Activated naive CD8-positive, alpha-beta T cell treated with anti-CD3 and anti-CD28 coated beads for 36 hours (primary cell): ENCODE results near the gene NEURL1. TPM values are rescaled to one million over a fixed set of nuclear protein-coding genes. Genes with fewer than 3 reads are reported as not detected.
"Not testable (repeated sequence)": the region's sequence is repeated elsewhere in the genome, so short reads cannot be mapped to it uniquely, and the experiment has no call there.

Source experiments
- DNase-seq: peaks from one replicate; pipeline ENCODE4 v3.0.0; 2021
- H3K27ac Mint-ChIP-seq: one replicate; pipeline ENCODE4 v1.8.0; 2022; ENCODE audit warnings: mild to moderate bottlenecking, moderate library complexity, mixed read lengths
- H3K27me3 Mint-ChIP-seq: one replicate; pipeline ENCODE4 v1.8.0; 2022; ENCODE audit warnings: mild to moderate bottlenecking, mixed read lengths
- H3K36me3 Mint-ChIP-seq: one replicate; pipeline ENCODE4 v1.8.0; 2021; ENCODE audit warnings: mild to moderate bottlenecking, mixed read lengths
- H3K4me1 Mint-ChIP-seq: one replicate; pipeline ENCODE4 v1.8.0; 2021; ENCODE audit warnings: mixed read lengths
- H3K4me3 Mint-ChIP-seq: one replicate; pipeline ENCODE4 v1.8.0; 2022; ENCODE audit warnings: mild to moderate bottlenecking, moderate library complexity, mixed read lengths
- H3K9me3 Mint-ChIP-seq: one replicate; pipeline ENCODE4 v1.8.0; 2022; ENCODE audit warnings: mixed read lengths
- total RNA-seq, 2 experiments: library from RNA; stranded (reverse); gene quantifications; one replicate each; pipeline ENCODE4 v1.2.3, GENCODE V29; 2021

NEURL1 gene
- total RNA-seq, 2 experiments from 2014 or later = 3.1 to 3.2 TPM

DNA sequence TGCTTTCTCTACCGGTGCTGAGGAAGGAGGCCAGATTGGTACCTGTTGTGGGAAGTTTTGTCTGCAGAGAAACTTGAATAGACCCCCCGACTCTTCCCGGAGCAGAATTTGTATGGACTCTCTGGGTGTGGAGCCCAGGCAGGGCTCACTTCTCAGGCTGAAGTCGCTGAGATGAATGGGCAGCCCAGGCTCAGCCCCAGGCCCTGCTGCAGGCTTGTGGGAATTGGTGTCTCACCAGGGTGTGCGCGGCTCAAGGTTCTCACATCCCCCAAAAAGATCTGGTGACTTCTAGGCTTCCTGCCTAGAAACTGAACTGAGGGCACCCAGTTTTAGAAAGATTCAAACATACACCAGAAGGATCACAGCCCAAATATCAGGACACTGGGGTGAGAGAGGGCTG is 103.5 kb downstream of the NEURL1 start:
- Mint-ChIP-seq H3K9me3 (no peaks in the 10 kb centered on the region), H3K4me1 (peaks cover 2% of the 10 kb centered on the region), H3K36me3 (peaks cover 1% of the 10 kb centered on the region), H3K27ac (no peak overlapping the region), H3K4me3 (no peak overlapping the region), H3K27me3 (no peaks in the 10 kb centered on the region)
- DNase-seq = no peak

GRCh38 chr10:103598654-103599115 is 105.2 kb downstream of the NEURL1 start:
- Mint-ChIP-seq H3K27ac (no peak overlapping the region), H3K36me3 (peaks cover 7% of the 10 kb centered on the region), H3K4me3 (no peak overlapping the region), H3K4me1 (peaks cover 2% of the 10 kb centered on the region), H3K9me3 (no peaks in the 10 kb centered on the region), H3K27me3 (no peaks in the 10 kb centered on the region)
- peak; percentile 13 for DNase-seq

GRCh38 chr10:103599211-103599610 is 105.7 kb downstream of the NEURL1 start:
- Mint-ChIP-seq H3K4me3 (no peak overlapping the region), H3K36me3 (peaks cover 9% of the 10 kb centered on the region), H3K27me3 (no peaks in the 10 kb centered on the region), H3K4me1 (peaks cover 2% of the 10 kb centered on the region), H3K9me3 (no peaks in the 10 kb centered on the region), H3K27ac (no peak overlapping the region)
- no peak for DNase-seq

DNA sequence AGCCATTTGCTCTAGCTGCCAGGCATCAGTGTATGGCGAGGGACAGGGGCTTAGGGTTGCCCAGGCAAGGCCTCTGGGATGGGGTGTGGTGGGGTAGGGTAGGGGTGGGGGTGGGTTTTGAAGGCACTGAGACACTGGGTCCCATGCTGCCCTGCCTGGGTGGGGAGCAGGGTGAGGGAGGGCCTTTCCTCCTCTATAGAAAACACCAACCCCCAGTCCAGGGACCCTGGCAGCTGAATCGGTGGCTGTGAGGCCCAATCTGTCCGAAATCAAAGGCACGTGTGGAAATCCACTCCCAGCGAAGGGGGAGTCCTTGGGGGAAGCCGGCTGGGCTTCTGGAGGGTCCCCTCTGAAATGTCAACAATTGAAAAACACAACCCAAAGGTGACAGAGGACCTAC is 106.4 kb downstream of the NEURL1 start:
- H3K27me3 Mint-ChIP-seq = no peaks in the 10 kb centered on the region
- H3K4me3 Mint-ChIP-seq = no peak overlapping the region
- H3K36me3 Mint-ChIP-seq = peaks cover 9% of the 10 kb centered on the region
- no peak for DNase-seq
- no peaks in the 10 kb centered on the region for H3K9me3 Mint-ChIP-seq
- H3K27ac Mint-ChIP-seq = no peak overlapping the region
- peaks cover 2% of the 10 kb centered on the region for H3K4me1 Mint-ChIP-seq

- H3K27me3 Mint-ChIP-seq = no peaks in the 10 kb centered on the region
- H3K9me3 Mint-ChIP-seq = no peaks in the 10 kb centered on the region
- no peak for DNase-seq
- H3K4me1 Mint-ChIP-seq = peaks cover 2% of the 10 kb centered on the region
- H3K4me3 Mint-ChIP-seq = no peak overlapping the region
- peaks cover 9% of the 10 kb centered on the region for H3K36me3 Mint-ChIP-seq
- H3K27ac Mint-ChIP-seq = no peak overlapping the region
These were observed 106.8 kb downstream of the NEURL1 start for GRCh38 chr10:103600325-103600724.

GRCh38 chr10:103600956-103601569 is 107.6 kb downstream of the NEURL1 start:
- H3K4me1 Mint-ChIP-seq = peaks cover 2% of the 10 kb centered on the region
- H3K27ac Mint-ChIP-seq = no peak overlapping the region
- no peaks in the 10 kb centered on the region for H3K9me3 Mint-ChIP-seq
- no peak for DNase-seq
- H3K4me3 Mint-ChIP-seq = no peak overlapping the region
- no peaks in the 10 kb centered on the region for H3K27me3 Mint-ChIP-seq
- peaks cover 13% of the 10 kb centered on the region for H3K36me3 Mint-ChIP-seq

- no peak overlapping the region for H3K27ac Mint-ChIP-seq
- DNase-seq = no peak
- H3K27me3 Mint-ChIP-seq = no peaks in the 10 kb centered on the region
- H3K36me3 Mint-ChIP-seq = peaks cover 14% of the 10 kb centered on the region
- peaks cover 2% of the 10 kb centered on the region for H3K4me1 Mint-ChIP-seq
- no peak overlapping the region for H3K4me3 Mint-ChIP-seq
- no peaks in the 10 kb centered on the region for H3K9me3 Mint-ChIP-seq
These were observed 108.7 kb downstream of the NEURL1 start for GRCh38 chr10:103602028-103602851.

DNA sequence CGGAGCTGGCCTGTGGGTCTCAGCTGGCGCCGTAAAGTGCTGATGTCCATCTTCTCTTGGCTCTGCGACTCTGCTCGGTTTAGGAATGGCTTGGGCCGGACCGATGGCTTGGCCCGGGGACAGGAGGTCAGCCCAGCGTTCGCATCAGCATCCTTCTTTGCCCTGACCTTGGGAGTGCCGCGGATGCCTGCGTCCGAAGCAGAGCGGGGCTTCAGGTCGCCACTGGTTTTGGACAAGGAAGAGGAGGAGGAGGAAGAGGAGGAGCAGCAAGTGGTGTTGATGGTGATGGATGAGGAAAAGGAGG is 109.3 kb downstream of the NEURL1 start:
- DNase-seq = no peak
- H3K36me3 Mint-ChIP-seq = peaks cover 17% of the 10 kb centered on the region
- H3K4me1 Mint-ChIP-seq = peaks cover 2% of the 10 kb centered on the region
- H3K9me3 Mint-ChIP-seq = no peaks in the 10 kb centered on the region
- peak overlapping the region; percentile 21 for H3K27ac Mint-ChIP-seq
- no peak overlapping the region for H3K4me3 Mint-ChIP-seq
- H3K27me3 Mint-ChIP-seq = no peaks in the 10 kb centered on the region

DNA sequence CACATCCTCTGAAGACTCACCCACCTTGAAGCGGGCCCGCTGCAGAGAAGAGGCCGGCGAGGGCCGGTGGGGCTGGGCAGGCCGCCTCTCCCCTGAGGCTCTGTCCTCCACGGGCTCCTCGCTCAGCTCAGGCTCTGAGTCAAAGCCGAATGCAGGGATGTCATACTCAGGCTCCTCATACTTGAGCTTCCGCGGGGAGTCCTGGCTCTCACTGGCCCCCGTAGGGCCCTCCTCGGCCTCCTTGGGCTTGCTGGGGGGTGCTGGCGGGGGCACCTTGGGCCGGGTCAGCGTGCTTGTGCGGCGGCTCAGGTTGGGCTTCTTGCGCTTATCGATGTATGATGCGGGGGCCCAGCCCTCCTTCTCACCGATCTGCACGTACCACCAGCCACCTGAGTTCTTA is 109.9 kb downstream of the NEURL1 start:
- DNase-seq = no peak
- H3K9me3 Mint-ChIP-seq = no peaks in the 10 kb centered on the region
- no peak overlapping the region for H3K4me3 Mint-ChIP-seq
- peaks cover 18% of the 10 kb centered on the region for H3K36me3 Mint-ChIP-seq
- no peak overlapping the region for H3K27ac Mint-ChIP-seq
- H3K27me3 Mint-ChIP-seq = no peaks in the 10 kb centered on the region
- peaks cover 2% of the 10 kb centered on the region for H3K4me1 Mint-ChIP-seq

- H3K27ac Mint-ChIP-seq = no peak overlapping the region
- H3K4me3 Mint-ChIP-seq = no peak overlapping the region
- H3K36me3 Mint-ChIP-seq = peaks cover 18% of the 10 kb centered on the region
These were observed 112.0 kb downstream of the NEURL1 start for GRCh38 chr10:103605359-103606096.

GRCh38 chr10:103606097-103606438 is 112.6 kb downstream of the NEURL1 start:
- peaks cover 18% of the 10 kb centered on the region for H3K36me3 Mint-ChIP-seq
- H3K9me3 Mint-ChIP-seq, H3K4me1 Mint-ChIP-seq, H3K27me3 Mint-ChIP-seq, H3K4me3 Mint-ChIP-seq, H3K27ac Mint-ChIP-seq, DNase-seq: not testable (repeated sequence)

More at GRCh38 chr10:103605359-103606096, 112.0 kb downstream of the NEURL1 start:
- DNase-seq = peak; percentile 33
- no peaks in the 10 kb centered on the region for H3K27me3 Mint-ChIP-seq
- no peaks in the 10 kb centered on the region for H3K9me3 Mint-ChIP-seq
- peaks cover 2% of the 10 kb centered on the region for H3K4me1 Mint-ChIP-seq

DNA sequence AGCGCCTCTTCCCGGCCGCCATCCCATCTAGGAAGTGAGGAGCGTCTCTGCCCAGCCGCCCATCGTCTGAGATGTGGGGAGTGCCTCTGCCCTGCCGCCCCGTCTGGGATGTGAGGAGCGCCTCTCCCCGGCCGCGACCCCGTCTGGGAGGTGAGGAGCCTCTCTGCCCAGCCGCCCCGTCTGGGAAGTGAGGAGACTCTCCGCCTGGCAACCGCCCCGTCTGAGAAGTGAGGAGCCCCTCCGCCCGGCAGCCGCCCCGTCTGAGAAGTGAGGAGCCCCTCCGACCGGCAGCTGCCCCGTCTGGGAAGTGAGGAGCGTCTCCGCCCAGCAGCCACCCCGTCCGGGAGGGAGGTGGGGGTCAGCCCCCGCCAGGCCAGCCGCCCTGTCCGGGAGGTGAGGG is 113.5 kb downstream of the NEURL1 start:
- not testable (repeated sequence) for H3K27me3 Mint-ChIP-seq, H3K4me1 Mint-ChIP-seq, DNase-seq, H3K27ac Mint-ChIP-seq, H3K4me3 Mint-ChIP-seq, H3K9me3 Mint-ChIP-seq
- H3K36me3 Mint-ChIP-seq = peaks cover 16% of the 10 kb centered on the region

GRCh38 chr10:103608056-103608455 is 114.6 kb downstream of the NEURL1 start:
- H3K27ac Mint-ChIP-seq, H3K4me3 Mint-ChIP-seq, H3K4me1 Mint-ChIP-seq, H3K27me3 Mint-ChIP-seq, DNase-seq, H3K9me3 Mint-ChIP-seq: not testable (repeated sequence)
- H3K36me3 Mint-ChIP-seq = peaks cover 10% of the 10 kb centered on the region

DNA sequence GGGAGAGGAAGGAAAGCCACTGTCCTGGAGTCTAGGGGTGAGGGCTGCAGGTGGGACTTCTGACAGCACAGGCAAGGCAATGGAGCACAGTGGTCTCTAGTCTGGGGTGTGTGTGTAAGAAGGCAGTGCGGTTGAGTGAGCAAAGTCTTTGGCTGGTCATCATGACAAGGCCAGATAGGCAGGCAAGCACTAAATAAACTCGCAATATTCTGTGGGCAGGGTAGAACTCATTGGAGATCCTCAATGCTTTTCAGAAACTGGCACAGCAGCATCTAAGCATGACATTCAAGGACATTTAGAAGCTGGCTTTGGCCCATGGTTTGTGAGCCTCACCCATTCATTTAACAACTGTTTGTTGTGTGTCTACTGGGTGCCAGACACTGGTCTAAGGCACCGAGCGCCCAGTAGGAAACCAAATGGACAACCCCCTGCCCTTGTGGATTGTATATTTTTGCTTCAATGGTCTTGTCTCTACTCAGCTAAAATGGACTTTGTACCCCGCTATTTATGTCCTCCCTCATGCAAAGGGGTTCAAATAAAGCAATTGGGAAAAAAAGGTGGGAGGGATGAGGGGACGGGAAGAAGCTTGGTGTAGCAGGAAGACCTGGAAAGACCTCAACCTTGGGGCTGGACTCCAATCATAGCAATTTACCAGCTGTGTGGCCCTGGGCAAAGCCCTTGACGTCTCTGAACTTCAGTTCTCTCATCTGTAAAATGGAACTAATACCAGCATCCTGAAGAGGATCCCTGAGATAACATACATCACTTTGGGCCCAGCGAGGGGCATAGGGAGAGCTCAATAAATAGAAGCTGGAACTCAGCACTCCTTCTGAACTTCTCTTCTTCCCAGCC is 116.0 kb downstream of the NEURL1 start:
- H3K4me3 Mint-ChIP-seq = no peak overlapping the region
- H3K4me1 Mint-ChIP-seq = no peaks in the 10 kb centered on the region
- no peaks in the 10 kb centered on the region for H3K9me3 Mint-ChIP-seq
- no peak for DNase-seq
- H3K27me3 Mint-ChIP-seq = no peaks in the 10 kb centered on the region
- H3K36me3 Mint-ChIP-seq = peaks cover 8% of the 10 kb centered on the region
- peak overlapping the region; percentile 52 for H3K27ac Mint-ChIP-seq

GRCh38 chr10:103610083-103610472 is 116.6 kb downstream of the NEURL1 start:
- Mint-ChIP-seq H3K4me1 (no peaks in the 10 kb centered on the region), H3K27ac (no peak overlapping the region), H3K4me3 (no peak overlapping the region), H3K9me3 (no peaks in the 10 kb centered on the region), H3K27me3 (no peaks in the 10 kb centered on the region), H3K36me3 (peaks cover 8% of the 10 kb centered on the region)
- DNase-seq = no peak
